ENCODE results near the gene SMC3. TPM values are rescaled to one million over a fixed set of nuclear protein-coding genes. Genes with fewer than 3 reads are reported as not detected.

The SMC3 gene
- total RNA-seq, 1 donor from 2014 or later, result 39.8 TPM

DNA sequence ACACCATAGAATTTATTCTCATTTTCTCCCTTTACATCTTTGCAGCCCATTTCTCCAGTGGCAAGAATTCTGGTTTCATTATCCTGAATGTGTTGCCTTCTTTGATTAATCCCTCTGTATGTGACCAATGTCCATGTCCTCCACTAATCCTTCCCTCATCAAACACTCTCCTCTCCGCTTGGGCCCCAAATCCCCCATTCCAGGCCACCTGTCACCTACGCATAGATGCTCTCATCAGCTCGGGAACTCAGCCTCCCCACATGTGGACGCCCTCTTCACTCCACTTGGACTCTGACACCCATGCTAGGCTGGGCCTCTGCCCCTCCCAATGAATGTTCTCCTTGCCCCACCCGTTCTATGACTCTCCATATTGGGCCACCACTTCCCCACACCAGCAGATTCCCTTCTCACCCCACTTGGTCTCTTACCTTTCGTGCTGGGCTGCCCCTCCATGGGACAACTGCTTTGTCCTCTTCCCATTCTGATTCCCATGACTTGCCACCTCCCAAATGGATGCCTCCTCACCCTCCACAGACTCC is 57.9 kb downstream of the SMC3 start:
- Mint-ChIP-seq H3K4me3 (ENCODE audit: unreplicated experiment) (no peak overlapping the region), H3K4me1 (ENCODE audit: unreplicated experiment) (peaks cover 16% of the 10 kb centered on the region), H3K36me3 (ENCODE audit: unreplicated experiment) (no peaks in the 10 kb centered on the region), H3K27me3 (ENCODE audit: unreplicated experiment) (peaks cover 2% of the 10 kb centered on the region), H3K27ac (ENCODE audit: unreplicated experiment) (no peak overlapping the region), H3K9me3 (ENCODE audit: unreplicated experiment) (no peaks in the 10 kb centered on the region)
- no peak for DNase-seq (ENCODE audit: extremely low spot score, unreplicated experiment)
- no peak for TF ChIP-seq CTCF (IDR thresholded peaks at IDR 0.05)

DNA sequence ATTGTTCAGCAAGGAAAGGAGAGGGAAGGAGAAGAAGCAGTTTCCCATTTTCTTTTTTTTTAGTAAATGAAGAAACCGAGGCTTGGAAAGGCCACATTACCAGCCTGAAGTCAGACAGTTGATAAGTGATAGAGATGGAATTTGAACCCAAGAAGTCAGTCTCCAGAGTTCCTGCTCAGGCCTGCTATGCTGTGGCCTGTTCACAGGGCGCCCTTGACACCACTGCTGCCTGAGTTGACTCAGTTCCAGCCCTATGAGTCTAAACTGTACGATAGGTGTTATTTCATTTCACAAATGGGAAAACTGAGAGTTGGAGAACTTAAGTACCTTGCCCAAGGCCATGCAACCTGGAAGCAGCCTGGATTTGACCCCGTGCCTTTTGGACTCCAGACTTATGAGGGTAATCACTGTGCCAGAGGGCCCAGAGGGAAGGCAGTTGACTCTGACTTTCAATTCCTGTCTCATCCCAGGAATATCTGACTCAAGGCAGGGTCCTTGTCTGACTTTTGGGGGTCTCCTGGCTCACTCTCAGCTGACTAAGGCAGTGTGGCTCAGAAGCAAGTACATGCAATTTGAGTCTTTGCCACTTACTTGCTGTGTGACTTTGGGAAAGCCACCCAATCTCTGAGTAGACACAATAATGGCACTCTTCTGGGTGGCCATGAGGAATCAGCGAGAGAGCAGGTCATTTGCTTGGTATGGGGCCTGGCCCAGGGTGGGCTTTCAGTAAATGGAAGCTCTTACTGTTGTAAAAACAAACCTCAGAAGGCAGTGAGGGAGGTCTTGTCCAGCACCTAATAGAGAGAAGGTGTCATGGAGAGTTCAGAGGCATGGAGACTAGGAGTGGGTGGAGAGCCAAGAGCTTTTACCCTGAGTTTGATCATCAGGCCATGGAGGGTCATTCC is 58.7 kb downstream of the SMC3 start:
- DNase-seq (ENCODE audit: extremely low spot score, unreplicated experiment), result no peak
- H3K36me3 Mint-ChIP-seq (ENCODE audit: unreplicated experiment), result no peaks in the 10 kb centered on the region
- H3K4me1 Mint-ChIP-seq (ENCODE audit: unreplicated experiment), result peaks cover 17% of the 10 kb centered on the region
- H3K27ac Mint-ChIP-seq (ENCODE audit: unreplicated experiment), result no peak overlapping the region
- no peak overlapping the region for H3K4me3 Mint-ChIP-seq (ENCODE audit: unreplicated experiment)
- H3K9me3 Mint-ChIP-seq (ENCODE audit: unreplicated experiment), result no peaks in the 10 kb centered on the region
- H3K27me3 Mint-ChIP-seq (ENCODE audit: unreplicated experiment), result peaks cover 2% of the 10 kb centered on the region
- no peak for TF ChIP-seq CTCF (IDR thresholded peaks at IDR 0.05)

- H3K4me3 Mint-ChIP-seq (ENCODE audit: unreplicated experiment), result no peak overlapping the region
- peaks cover 2% of the 10 kb centered on the region for H3K27me3 Mint-ChIP-seq (ENCODE audit: unreplicated experiment)
- no peak for DNase-seq (ENCODE audit: extremely low spot score, unreplicated experiment)
- H3K27ac Mint-ChIP-seq (ENCODE audit: unreplicated experiment), result no peak overlapping the region
- no peaks in the 10 kb centered on the region for H3K9me3 Mint-ChIP-seq (ENCODE audit: unreplicated experiment)
- no peak for TF ChIP-seq CTCF (IDR thresholded peaks at IDR 0.05)
- H3K4me1 Mint-ChIP-seq (ENCODE audit: unreplicated experiment), result peaks cover 17% of the 10 kb centered on the region
- H3K36me3 Mint-ChIP-seq (ENCODE audit: unreplicated experiment), result no peaks in the 10 kb centered on the region
These were observed 60.7 kb downstream of the SMC3 start for GRCh38 chr10:110628161-110628560.

DNA sequence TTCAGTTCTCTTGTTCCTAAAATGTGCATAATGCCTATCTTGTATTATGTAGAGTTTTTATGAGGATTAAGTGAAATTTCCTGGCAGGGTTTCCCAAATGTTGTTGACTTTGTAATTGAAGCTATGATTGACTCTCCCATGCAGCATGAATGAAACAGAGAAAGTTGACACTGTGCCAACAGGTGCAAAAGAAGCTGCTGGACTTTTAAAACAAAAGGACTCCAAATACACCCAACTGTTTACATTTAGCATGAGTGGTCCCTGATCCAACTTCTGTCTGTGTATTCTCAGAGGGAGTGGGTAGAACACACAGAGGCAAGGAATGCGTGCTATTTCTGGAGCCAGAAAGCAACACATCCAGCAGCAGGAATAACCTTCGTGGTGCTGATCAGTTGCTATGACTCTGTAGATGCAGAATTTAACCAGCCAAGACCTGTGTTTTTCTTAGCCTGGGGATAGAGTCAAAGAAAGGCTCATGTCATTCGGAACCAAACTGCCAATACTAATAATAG is 62.2 kb downstream of the SMC3 start:
- no peak for TF ChIP-seq CTCF (IDR thresholded peaks at IDR 0.05)
- Mint-ChIP-seq H3K27ac (ENCODE audit: unreplicated experiment) (peak overlapping the region; percentile 59), H3K36me3 (ENCODE audit: unreplicated experiment) (no peaks in the 10 kb centered on the region), H3K4me1 (ENCODE audit: unreplicated experiment) (peaks cover 17% of the 10 kb centered on the region), H3K4me3 (ENCODE audit: unreplicated experiment) (no peak overlapping the region), H3K27me3 (ENCODE audit: unreplicated experiment) (peaks cover 2% of the 10 kb centered on the region), H3K9me3 (ENCODE audit: unreplicated experiment) (no peaks in the 10 kb centered on the region)
- no peak for DNase-seq (ENCODE audit: extremely low spot score, unreplicated experiment)

DNA sequence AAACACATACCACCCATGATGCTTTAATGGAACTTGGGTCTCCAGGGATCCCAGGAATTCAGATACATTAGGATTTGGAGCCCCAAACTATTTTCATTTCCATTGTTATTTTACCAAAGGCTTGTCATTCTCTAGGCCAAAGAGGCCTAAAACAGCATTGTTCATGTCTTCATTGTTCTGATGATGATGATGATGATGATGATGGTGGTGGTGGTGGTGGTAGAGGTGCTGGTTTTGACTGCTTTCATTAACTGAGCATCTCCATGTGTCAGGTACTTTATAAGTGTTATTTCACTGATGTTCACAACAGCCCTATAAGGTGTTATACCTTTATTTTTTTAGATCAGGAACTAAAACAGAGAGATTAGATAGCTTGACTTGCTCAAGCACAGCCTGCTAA is 64.4 kb downstream of the SMC3 start:
- Mint-ChIP-seq H3K4me1 (ENCODE audit: unreplicated experiment) (peaks cover 26% of the 10 kb centered on the region), H3K27me3 (ENCODE audit: unreplicated experiment) (peaks cover 2% of the 10 kb centered on the region), H3K4me3 (ENCODE audit: unreplicated experiment) (no peak overlapping the region), H3K9me3 (ENCODE audit: unreplicated experiment) (no peaks in the 10 kb centered on the region), H3K36me3 (ENCODE audit: unreplicated experiment) (no peaks in the 10 kb centered on the region), H3K27ac (ENCODE audit: unreplicated experiment) (no peak overlapping the region)
- DNase-seq (ENCODE audit: extremely low spot score, unreplicated experiment), result no peak
- TF ChIP-seq CTCF (IDR thresholded peaks at IDR 0.05), result no peak
